ENCODE data around the gene SNAP47. TPM values are rescaled to one million over a fixed set of nuclear protein-coding genes. Genes with fewer than 3 reads are reported as not detected.

SNAP47 gene
- total RNA-seq, 1 experiment from 2014 or later = 123 TPM

DNA sequence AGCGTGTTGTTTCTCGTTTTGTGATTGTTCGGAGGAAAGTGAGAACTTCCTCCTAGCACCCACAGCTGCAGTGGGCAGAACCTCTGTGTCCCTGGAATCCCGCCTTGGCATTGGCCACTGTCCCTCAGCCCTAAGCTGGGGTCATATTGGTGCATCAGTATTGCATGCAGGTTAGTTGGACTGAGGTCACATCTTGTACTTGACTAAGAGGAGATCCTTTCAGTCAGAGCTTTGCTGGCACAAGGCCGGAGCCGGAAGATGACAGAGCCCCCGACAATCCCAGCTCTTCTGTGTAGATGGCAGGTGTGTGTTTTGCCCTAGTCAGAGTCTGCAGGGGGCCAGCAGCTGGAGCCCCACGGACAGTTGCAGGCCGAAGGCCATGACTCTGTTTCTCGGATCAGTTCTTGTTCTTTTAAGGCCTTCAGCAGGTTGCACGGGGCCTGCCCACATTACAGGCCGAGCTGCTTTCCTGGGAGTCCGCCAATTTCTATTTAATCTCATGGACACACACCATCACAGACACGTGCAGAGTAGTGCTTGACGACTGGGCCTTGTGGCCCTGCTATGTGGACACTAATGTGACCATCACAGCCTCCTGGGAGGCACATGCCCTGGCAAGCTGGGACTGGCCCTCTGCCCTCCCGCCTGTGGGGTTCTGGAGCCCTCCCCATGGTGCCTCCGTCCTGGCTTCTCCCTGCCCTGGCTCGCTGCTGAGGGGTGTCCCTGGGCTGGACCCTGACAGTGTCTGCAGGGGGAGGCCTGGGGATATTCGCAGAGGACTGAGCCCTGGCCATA, 14.9 kb downstream of the SNAP47 start:
- Histone ChIP-seq H3K27me3 (ENCODE audit: control insufficient read depth, insufficient read depth, low read length) (no peaks in the 10 kb centered on the region), H3K36me3 (replicated peaks; ENCODE audit: control insufficient read depth, insufficient read depth, low read length) (peaks cover 8% of the 10 kb centered on the region), H3K4me3 (ENCODE audit: insufficient read depth, low read depth, low read length) (no peak overlapping the region)
- DNase-seq = peak; percentile 39

DNA sequence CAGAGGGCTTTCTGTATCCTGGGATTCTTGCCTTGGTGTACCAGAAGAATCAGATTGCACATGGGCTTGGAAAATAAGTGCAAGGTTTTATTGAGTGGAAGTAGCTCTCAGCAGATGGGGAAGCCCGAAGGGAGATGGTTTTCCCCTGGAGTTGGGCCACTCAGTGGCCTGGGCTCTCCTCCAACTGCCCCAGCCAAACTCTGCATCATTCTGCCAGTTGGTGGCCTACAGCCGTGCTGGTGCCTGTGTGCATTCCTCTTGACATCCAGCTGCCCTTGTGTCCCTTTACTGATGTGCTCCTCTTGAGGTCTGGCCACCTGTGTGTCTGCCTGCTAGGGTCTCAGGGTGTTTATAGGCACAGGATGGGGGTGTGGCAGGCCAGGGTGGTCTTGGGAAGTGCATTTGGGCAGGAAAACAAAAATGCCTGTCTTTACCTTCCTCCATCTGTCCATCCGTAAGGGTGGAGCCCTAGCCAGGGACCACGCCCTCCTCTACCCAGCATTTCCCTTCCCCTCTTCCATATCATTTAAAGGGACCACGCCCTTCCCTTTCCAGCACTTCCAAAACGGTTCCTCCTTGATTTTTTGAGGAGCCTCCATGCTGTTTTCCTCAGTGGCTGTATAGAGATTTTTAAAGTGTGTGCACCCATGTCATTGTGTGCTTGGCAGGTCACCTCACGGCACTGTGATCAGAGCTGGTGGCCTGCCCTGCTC, 18.9 kb downstream of the SNAP47 start:
- no peak for DNase-seq
- Histone ChIP-seq H3K27me3 (ENCODE audit: control insufficient read depth, insufficient read depth, low read length) (no peaks in the 10 kb centered on the region), H3K36me3 (replicated peaks; ENCODE audit: control insufficient read depth, insufficient read depth, low read length) (peaks cover 9% of the 10 kb centered on the region), H3K4me3 (ENCODE audit: insufficient read depth, low read depth, low read length) (no peak overlapping the region)

DNA sequence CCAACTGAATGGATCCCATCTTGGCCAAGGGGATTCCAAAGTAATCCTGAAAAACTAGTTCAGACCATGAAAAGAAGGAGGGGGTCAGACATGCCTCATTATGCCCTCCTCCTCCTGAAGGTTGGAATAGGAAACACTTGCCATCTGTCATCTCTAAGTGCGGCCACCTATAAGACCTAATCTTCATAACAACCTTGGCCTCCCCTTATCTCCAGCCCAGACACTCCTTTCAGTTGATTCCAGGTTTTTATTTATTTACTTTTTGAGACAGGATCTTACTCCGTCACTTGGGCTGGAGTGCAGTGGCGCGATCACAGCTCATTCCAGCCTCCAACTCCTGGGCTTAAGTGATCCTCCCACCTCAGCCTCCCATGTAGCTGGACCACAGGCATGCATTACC, 19.7 kb downstream of the SNAP47 start:
- DNase-seq = no peak
- H3K4me3 ChIP-seq (ENCODE audit: insufficient read depth, low read depth, low read length) = no peak overlapping the region
- peaks cover 17% of the 10 kb centered on the region for H3K36me3 ChIP-seq (replicated peaks; ENCODE audit: control insufficient read depth, insufficient read depth, low read length)
- H3K27me3 ChIP-seq (ENCODE audit: control insufficient read depth, insufficient read depth, low read length) = no peaks in the 10 kb centered on the region

DNA sequence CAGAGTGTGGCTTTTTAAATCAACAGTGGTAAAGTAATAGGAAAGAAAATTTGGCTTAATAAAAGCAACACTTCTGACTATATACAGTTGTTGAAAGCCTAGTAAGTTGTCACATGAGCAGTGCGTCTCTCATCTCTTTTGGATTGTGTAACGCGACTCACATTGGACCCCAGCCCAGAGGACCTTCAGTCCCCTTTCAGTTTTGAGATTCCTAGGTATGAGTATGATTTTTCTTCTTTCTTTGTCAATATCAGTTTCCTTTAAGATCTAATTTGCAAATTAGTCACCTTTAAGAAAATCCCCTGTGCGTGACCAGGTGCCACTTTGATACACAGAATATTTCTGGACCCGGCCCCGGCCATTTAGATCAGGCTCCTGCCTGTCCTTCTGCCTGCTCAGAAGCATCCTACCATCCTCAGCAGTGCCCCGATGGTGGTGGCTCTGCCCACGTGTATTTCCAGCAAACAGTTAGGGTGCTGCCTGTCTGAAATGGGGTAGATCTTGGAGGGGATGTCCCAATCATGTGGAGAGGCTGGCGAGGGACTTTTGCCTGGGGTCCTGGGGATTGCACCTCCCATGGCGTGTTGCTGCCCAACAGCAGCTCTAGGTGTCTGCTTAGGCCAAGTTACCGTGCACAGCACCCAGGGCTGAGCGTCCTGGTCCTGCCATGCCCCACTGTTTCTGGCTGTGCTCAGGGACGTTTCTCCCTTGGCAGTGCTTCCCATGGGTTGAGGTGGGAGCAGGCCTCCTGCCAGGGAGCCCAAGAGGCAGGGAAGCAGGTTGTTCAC, 21.1 kb downstream of the SNAP47 start:
- H3K27me3 ChIP-seq (ENCODE audit: control insufficient read depth, insufficient read depth, low read length) = no peaks in the 10 kb centered on the region
- H3K36me3 ChIP-seq (replicated peaks; ENCODE audit: control insufficient read depth, insufficient read depth, low read length) = peaks cover 19% of the 10 kb centered on the region
- H3K4me3 ChIP-seq (ENCODE audit: insufficient read depth, low read depth, low read length) = no peak overlapping the region
- no peak for DNase-seq

DNA sequence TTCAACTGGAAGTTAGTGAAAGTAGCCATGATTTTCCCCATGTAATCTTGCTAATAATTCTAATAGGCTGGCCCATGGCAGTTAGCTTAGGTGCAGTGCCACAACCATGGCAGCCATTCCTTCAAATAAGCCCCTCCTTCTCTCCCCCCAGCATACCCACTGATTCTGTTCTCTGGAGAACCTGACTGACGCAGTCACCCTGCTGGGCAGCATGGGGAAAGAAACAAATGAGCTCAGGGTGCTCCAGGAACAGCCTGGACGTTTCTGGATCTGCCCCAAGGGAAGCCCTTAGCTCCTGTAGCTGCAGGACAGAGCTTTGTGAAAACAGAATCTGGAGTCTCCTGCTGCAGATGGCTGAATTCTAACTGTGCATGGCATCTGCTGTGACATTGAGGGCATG, 22.5 kb downstream of the SNAP47 start:
- no peak for DNase-seq
- Histone ChIP-seq H3K36me3 (replicated peaks; ENCODE audit: control insufficient read depth, insufficient read depth, low read length) (peaks cover 20% of the 10 kb centered on the region), H3K27me3 (ENCODE audit: control insufficient read depth, insufficient read depth, low read length) (no peaks in the 10 kb centered on the region), H3K4me3 (ENCODE audit: insufficient read depth, low read depth, low read length) (no peak overlapping the region)

DNA sequence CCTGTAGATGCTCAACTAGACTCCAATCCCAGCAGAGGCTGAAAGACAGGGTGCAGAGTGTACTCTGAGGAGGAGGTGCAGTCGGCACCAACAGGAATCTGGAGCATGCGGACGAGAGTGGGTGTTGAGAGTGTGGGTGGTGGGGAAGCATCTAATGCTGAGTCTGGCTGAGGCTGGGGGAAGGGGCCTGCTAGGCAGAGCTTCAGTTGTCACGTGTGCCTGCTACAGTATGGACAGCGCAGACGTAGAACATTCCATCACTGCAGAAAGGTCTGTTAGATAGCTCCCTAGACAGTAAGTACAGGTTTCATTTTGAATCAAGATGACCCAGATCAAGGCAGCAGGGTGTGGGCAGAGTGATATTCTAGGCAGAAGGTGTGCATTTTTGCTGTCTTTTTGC, 23.1 kb downstream of the SNAP47 start:
- DNase-seq = no peak
- Histone ChIP-seq H3K27me3 (ENCODE audit: control insufficient read depth, insufficient read depth, low read length) (no peaks in the 10 kb centered on the region), H3K36me3 (replicated peaks; ENCODE audit: control insufficient read depth, insufficient read depth, low read length) (peaks cover 20% of the 10 kb centered on the region), H3K4me3 (ENCODE audit: insufficient read depth, low read depth, low read length) (no peak overlapping the region)

DNA sequence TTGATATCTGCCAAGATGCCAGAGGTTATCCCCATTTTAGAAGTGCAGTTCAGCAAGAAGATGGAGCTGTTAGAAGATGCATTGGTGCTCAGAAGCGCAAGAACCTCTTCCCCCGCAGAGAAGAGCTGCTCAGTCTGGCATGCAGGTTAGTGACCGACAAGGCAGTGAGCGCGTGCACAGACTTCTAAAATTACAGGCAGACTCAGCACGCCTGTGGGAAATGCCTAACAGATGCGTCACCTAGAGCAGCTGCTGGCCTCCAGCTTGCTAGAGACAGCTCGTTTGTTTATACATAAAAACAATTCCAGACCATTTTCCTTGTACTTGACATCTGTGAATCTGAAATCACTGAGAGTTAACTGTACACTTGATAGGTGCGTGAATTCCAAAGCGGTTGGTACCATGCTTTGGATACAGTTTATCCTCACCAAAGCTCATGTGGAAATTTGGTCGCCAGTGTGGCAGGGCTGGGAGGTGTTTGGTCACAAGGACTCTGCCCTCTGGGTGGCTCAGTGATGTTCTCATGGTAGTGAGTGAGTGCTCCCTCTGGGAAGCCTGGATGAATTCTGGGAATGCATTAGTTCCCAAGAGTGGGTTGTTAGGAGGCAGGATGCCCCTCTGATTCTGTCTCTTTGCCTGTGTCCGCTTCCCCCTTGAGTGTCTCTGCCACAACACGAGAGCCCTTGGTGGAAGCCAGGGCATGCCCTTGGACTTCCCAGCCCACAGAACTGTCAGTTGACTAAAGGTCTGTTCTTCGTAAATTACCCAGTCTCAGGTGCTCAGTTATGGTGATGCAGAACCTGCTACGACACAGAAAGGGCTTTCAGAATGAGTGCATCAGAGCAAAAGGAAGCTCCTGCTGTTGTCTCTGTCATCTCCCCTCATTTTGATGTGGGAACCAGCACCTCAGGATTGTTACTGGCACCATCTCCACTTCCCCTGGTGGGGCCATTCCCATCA, 24.4 kb downstream of the SNAP47 start:
- Histone ChIP-seq H3K36me3 (replicated peaks; ENCODE audit: control insufficient read depth, insufficient read depth, low read length) (peaks cover 21% of the 10 kb centered on the region), H3K4me3 (ENCODE audit: insufficient read depth, low read depth, low read length) (no peak overlapping the region)
- no peak for DNase-seq

DNA sequence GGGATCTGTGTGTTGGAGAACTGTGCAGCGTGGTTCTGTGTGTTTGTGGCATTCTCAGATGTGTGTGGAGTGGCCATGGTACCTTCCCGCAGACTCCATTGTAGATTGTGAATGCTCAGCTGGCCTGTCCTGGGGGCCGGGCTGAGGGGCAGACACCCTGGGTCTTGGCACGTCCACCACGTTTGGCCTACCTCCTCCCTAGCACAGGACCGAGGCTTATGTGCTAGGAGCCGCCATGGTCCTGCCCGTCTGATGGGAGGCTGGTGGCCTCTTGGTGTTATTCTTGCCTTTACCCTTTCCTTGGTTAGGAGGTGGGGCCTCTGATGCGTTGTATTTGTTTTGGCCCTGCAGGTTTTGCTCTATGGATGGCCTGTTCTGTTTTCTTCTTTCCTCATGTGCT, 25.1 kb downstream of the SNAP47 start:
- H3K27me3 ChIP-seq (ENCODE audit: control insufficient read depth, insufficient read depth, low read length) = no peaks in the 10 kb centered on the region
- peaks cover 22% of the 10 kb centered on the region for H3K36me3 ChIP-seq (replicated peaks; ENCODE audit: control insufficient read depth, insufficient read depth, low read length)
- DNase-seq = no peak
- H3K4me3 ChIP-seq (ENCODE audit: insufficient read depth, low read depth, low read length) = no peak overlapping the region

More for the DNA sequence above, 24.4 kb downstream of the SNAP47 start:
- H3K27me3 ChIP-seq (ENCODE audit: control insufficient read depth, insufficient read depth, low read length) = no peaks in the 10 kb centered on the region

DNA sequence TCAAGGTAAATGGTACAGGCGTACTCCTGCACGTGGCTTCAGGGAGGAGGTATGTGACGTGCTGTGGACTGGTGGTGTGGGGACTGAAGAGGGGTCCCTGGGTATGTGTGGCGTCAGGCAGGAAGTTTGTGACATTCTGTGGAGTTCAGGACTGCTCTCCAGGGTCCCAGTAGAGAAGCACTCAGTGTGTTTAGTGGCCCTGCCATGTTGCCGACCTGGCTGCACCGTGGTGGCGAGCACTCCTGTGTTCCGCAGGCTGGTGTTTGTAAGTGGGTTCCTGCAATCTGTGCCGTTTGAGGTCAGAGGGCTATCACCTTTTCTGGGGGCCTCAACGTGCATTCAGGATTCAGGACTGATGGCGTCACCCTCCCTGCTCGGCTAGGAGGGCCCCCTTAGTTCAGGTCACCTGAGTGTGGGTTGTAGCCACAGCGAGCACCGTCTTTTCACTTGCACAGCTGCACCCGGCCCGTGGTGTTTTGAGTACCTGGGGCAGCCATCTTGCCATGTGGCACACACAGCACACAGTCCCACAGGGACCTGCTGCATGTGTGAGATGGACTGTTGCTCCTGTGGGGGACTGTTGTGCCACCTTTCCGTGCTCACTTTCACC, 26.5 kb downstream of the SNAP47 start:
- no peaks in the 10 kb centered on the region for H3K27me3 ChIP-seq (ENCODE audit: control insufficient read depth, insufficient read depth, low read length)
- no peak overlapping the region for H3K4me3 ChIP-seq (ENCODE audit: insufficient read depth, low read depth, low read length)
- H3K36me3 ChIP-seq (replicated peaks; ENCODE audit: control insufficient read depth, insufficient read depth, low read length) = peaks cover 20% of the 10 kb centered on the region
- DNase-seq = no peak

DNA sequence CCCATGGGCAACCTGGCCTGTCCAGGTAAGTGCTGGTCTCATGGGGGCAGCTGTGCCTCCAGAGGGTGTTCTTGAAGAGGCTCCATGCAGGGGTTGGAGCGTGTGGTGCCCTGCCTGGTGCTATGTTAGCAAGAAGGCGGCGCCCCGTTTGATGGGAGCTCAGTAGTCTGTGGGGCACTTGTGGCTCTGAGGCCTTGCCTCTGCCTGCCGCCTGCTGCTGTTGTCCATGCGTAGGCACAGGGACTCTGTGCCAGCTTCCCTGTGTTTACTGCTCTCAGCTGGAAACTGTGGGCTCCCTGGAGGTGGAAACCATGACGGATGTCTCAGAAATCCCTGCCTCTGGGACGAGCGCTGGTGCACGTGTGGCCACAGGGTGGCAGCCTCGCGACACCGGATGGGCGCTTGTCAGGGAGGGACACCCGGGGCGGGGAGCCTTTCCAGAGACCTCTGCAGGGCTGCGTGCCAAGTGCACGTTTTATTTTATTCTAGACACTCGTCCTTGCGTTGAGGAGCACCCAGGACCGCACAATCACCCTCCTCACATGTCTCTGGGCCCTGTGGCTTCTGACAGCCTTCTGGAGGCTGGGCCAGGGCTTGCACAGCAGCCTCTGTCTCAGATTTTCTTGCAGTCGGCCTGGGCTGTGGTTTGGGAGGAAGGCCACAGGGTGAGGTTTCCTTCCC, 27.1 kb downstream of the SNAP47 start:
- H3K4me3 ChIP-seq (ENCODE audit: insufficient read depth, low read depth, low read length) = no peak overlapping the region
- peaks cover 25% of the 10 kb centered on the region for H3K36me3 ChIP-seq (replicated peaks; ENCODE audit: control insufficient read depth, insufficient read depth, low read length)
- H3K27me3 ChIP-seq (ENCODE audit: control insufficient read depth, insufficient read depth, low read length) = no peaks in the 10 kb centered on the region
- peak; percentile 99 for DNase-seq

DNA sequence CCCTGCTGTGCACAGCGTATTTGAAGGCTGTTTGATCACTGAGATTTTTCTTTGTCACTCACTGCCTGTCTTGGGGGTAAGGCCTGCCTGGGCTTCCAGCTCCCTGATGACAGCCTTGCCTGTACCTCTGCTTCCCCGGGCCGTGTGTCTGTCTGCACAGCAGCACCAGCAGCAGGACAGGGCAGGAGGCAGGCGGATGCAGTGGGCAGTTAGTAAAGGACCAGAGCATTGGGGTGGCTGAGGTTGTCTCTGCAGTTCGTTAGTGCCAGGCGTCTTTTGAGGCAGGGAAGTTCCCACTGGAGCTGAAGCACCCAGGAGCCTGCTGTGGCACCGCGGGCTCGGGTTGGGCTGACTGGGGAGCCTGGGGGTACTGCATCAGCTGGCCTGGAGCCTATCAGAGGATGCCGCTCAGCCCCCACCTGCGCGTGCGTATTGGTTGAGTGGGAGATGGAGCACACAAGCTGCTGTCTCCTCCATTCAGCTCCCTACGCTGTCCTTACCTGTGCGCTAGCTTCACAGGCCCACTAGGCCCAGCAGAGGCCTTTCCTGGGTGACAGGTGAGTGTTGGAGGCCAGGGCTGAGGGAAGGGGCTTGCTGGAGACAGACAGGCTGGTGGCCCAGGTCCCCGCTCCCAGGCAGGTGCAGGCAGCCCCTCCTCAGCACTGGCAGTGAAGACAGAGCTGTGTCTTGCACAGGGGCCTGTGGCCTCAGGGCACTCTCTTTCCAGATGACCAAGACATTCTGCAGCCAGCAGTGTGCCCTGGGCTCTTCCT, 28.2 kb downstream of the SNAP47 start:
- peaks cover 28% of the 10 kb centered on the region for H3K36me3 ChIP-seq (replicated peaks; ENCODE audit: control insufficient read depth, insufficient read depth, low read length)
- H3K27me3 ChIP-seq (ENCODE audit: control insufficient read depth, insufficient read depth, low read length) = no peaks in the 10 kb centered on the region
- DNase-seq = peak; percentile 55
- H3K4me3 ChIP-seq (ENCODE audit: insufficient read depth, low read depth, low read length) = no peak overlapping the region

DNA sequence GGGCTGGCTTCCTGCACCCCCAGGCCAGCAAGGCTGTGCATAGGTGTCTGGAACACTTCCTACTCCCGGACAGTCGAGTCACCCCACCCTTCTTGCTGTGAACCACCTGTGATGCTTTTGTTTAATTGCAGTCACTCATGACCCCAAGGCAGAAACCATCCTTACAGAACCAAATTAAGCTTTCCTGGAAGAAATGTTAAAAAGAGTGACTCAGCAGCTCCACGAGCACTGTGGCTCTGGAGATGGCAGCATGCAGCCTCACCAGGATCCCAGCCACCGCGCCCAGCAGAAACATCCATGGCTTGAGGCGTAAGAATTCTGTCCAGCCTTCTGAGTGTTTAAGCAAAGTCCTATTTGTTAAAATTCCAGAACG, 28.8 kb downstream of the SNAP47 start:
- DNase-seq = peak; percentile 43
- Histone ChIP-seq H3K36me3 (replicated peaks; ENCODE audit: control insufficient read depth, insufficient read depth, low read length) (peaks cover 29% of the 10 kb centered on the region), H3K4me3 (ENCODE audit: insufficient read depth, low read depth, low read length) (no peak overlapping the region), H3K27me3 (ENCODE audit: control insufficient read depth, insufficient read depth, low read length) (no peaks in the 10 kb centered on the region)
